ENCODE data around the gene ZBTB4.

DNA sequence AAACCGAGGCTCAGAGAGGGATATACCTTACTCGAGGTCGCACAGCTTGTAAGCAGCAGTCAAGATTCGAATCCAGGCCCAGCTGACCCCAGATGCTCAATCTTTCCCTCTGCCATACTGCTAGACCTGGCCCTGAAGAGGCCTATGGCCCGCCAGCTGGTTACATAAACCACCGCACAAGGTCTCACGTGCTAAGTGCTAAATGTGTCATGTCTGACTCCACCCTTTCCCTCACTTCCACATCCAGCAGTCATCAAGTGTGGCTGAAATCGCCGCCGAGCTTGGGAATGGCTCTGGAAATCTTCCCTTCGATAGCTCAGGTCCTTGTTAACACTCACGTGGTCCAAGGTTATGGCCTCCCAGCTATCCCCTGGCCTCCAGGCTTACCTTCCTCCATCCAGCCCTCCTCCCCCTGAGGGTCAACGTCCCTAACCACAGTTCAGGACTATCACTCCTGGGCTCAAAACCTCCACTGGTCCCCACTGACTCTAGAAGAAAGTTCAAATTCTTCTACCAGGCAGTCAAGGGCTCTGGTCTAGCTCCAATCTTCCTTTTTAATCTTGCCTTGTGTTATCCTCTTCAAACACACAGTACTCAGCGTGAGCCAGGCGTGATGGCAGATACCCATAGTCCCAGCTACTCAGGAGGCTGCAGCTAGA lies 3.5 kb downstream of the ZBTB4 start:
- TF ChIP-seq, protein P1, sequence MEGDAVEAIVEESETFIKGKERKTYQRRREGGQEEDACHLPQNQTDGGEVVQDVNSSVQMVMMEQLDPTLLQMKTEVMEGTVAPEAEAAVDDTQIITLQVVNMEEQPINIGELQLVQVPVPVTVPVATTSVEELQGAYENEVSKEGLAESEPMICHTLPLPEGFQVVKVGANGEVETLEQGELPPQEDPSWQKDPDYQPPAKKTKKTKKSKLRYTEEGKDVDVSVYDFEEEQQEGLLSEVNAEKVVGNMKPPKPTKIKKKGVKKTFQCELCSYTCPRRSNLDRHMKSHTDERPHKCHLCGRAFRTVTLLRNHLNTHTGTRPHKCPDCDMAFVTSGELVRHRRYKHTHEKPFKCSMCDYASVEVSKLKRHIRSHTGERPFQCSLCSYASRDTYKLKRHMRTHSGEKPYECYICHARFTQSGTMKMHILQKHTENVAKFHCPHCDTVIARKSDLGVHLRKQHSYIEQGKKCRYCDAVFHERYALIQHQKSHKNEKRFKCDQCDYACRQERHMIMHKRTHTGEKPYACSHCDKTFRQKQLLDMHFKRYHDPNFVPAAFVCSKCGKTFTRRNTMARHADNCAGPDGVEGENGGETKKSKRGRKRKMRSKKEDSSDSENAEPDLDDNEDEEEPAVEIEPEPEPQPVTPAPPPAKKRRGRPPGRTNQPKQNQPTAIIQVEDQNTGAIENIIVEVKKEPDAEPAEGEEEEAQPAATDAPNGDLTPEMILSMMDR (conservative IDR thresholded peaks at IDR 0.05): no peak
- no peak for TF ChIP-seq ZFX (IDR thresholded peaks at IDR 0.05)
